T-cell (primary cell): Measurements from ENCODE around the gene RPTOR. TPM values are rescaled to one million over a fixed set of nuclear protein-coding genes. Genes with fewer than 3 reads are reported as not detected.

ENCODE experiments used
- ATAC-seq, 4 experiments: fragments of 200-7000 bp in 3 of 4; fragments of 150-1000 bp in 1 of 4; cut with Tn5 transposase; replicated peaks in 1 of 4; 1 replicate in 3 of 4; 2 replicates in 1 of 4; pipeline ENCODE4 v1.10.0; 2021; ENCODE audit warnings: moderate library complexity in 3 of 4, mild to moderate bottlenecking in 2 of 4, moderate number of reproducible peaks in 1 of 4
- CTCF ChIA-PET, 2 donors: fragments of 300-600 bp; sonication (Branson Sonifier 250); formaldehyde crosslinking; loops; one replicate each; lab custom pipeline; 2022; ENCODE audit warnings: antibody characterized with exemption in 2 of 2; lab: Charles Lee
- POLR2A ChIA-PET, 2 donors: fragments of 300-600 bp; sonication (Branson Sonifier 250); formaldehyde crosslinking; loops; one replicate each; lab custom pipeline; 2022; ENCODE audit warnings: antibody characterized with exemption in 2 of 2; lab: Charles Lee
- DNase-seq, 35 experiments: peaks; one replicate each; pipeline versions ENCODE4 v3.0.0 to v3.0.0-alpha.2; 2013 to 2023
- H3K27ac ChIP-seq: one replicate; pipeline ENCODE4 v1.5.1; 2013; ENCODE audit warnings: low read length
- H3K27me3 ChIP-seq, 2 experiments: replicated peaks in 1 of 2; 1 replicate in 1 of 2; 2 replicates in 1 of 2; pipeline versions ENCODE4 v1.6.1 to v1.7.0; 2013; ENCODE audit warnings: low read length in 1 of 2, mixed read lengths in 1 of 2; ENCODE audit not compliant: control insufficient read depth in 2 of 2, insufficient read depth in 2 of 2; ENCODE audit errors: extremely low read depth in 1 of 2
- H3K36me3 ChIP-seq, 2 donors: 1 replicate in 1 of 2; 2 replicates in 1 of 2; pipeline versions ENCODE4 v1.6.1 to v1.7.0; 2013; ENCODE audit warnings: low read length in 1 of 2; ENCODE audit not compliant: control insufficient read depth in 2 of 2, insufficient read depth in 1 of 2; ENCODE audit errors: extremely low read depth in 1 of 2
- H3K4me1 ChIP-seq, 2 experiments: 1 replicate in 1 of 2; 2 replicates in 1 of 2; pipeline versions ENCODE4 v1.6.1 to v1.7.0; 2013; ENCODE audit warnings: low read length in 2 of 2, mixed read lengths in 1 of 2; ENCODE audit not compliant: insufficient read depth in 2 of 2, control insufficient read depth in 1 of 2; ENCODE audit errors: extremely low read depth in 1 of 2
- H3K4me3 ChIP-seq, 2 donors: 1 replicate in 1 of 2; 2 replicates in 1 of 2; pipeline versions ENCODE4 v1.5.1 to v1.7.0; 2013; ENCODE audit warnings: mild to moderate bottlenecking in 2 of 2, low read length in 1 of 2, moderate library complexity in 1 of 2; ENCODE audit not compliant: control insufficient read depth in 1 of 2; ENCODE audit errors: extremely low read depth in 1 of 2
- H3K9me3 ChIP-seq: 2 replicates; pipeline ENCODE4 v1.7.0; 2013
- H3K27ac Mint-ChIP-seq, 2 donors: one replicate each; pipeline ENCODE4 v1.8.0; 2020 to 2021; ENCODE audit warnings: mild to moderate bottlenecking in 2 of 2, mixed read lengths in 2 of 2
- H3K27me3 Mint-ChIP-seq, 2 donors: one replicate each; pipeline ENCODE4 v1.8.0; 2021 to 2022; ENCODE audit warnings: mixed read lengths in 2 of 2
- H3K36me3 Mint-ChIP-seq: one replicate; pipeline ENCODE4 v1.8.0; 2021; ENCODE audit warnings: mixed read lengths
- H3K4me1 Mint-ChIP-seq, 3 donors: one replicate each; pipeline ENCODE4 v1.8.0; 2020 to 2022; ENCODE audit warnings: mixed read lengths in 3 of 3, mild to moderate bottlenecking in 1 of 3
- H3K4me3 Mint-ChIP-seq, 3 donors: one replicate each; pipeline ENCODE4 v1.8.0; 2020 to 2022; ENCODE audit warnings: mild to moderate bottlenecking in 3 of 3, mixed read lengths in 3 of 3, moderate library complexity in 3 of 3
- H3K9me3 Mint-ChIP-seq, 3 donors: one replicate each; pipeline ENCODE4 v1.8.0; 2020 to 2022; ENCODE audit warnings: mixed read lengths in 3 of 3
- whole genome bisulfite sequencing: methylation state at CpG from one replicate; pipeline ENCODE4 v1.1.5; 2013; ENCODE audit warnings: missing lambda C conversion rate; ENCODE audit not compliant: insufficient coverage; 5-methylcytosine and 5-hydroxymethylcytosine counted together
- total RNA-seq, 35 experiments: library from RNA in 6 of 35; stranded (reverse) in 6 of 35; fragments of 120-200 nt in 1 of 35; gene quantifications; one replicate each; pipeline versions ENCODE4 v1.2.1 to v1.2.4 and lab custom pipeline; 2013 to 2026

The RPTOR gene
- total RNA-seq, 5 donors from 2014 or later (not counting 1 experiment from before 2014, with no cell fraction given): 59.4 to 76.8 (median 71.4) TPM

- 85% methylated on average over 3 of the region's 12 CpGs for WGBS
- Histone ChIP-seq H3K27me3 (no peaks in the 10 kb centered on the region), H3K4me1 (peaks cover 17 to 32% of the 10 kb centered on the region in 2 experiments), H3K9me3 (no peaks in the 10 kb centered on the region), H3K4me3 (no peak overlapping the region), H3K27ac (no peak overlapping the region), H3K36me3 (peaks cover 8 to 13% of the 10 kb centered on the region in 2 donors)
- no peaks in the 10 kb centered on the region for H3K27me3 Mint-ChIP-seq
- no peak overlapping the region for H3K4me3 Mint-ChIP-seq
- no peaks in the 10 kb centered on the region for H3K9me3 Mint-ChIP-seq
- no peak overlapping the region for H3K27ac Mint-ChIP-seq
- ATAC-seq (no peak), DNase-seq (no peak)
- peaks cover 21 to 46% (median 27%) of the 10 kb centered on the region in 3 donors for H3K4me1 Mint-ChIP-seq
- ChIA-PET CTCF (no interaction called here), POLR2A (no interaction called here)
- H3K36me3 Mint-ChIP-seq: no peaks in the 10 kb centered on the region
Measured at GRCh38 chr17:80936723-80937122, 392.1 kb downstream of the RPTOR start.

- H3K27me3 ChIP-seq: no peaks in the 10 kb centered on the region
- H3K4me1 ChIP-seq: peaks cover 17 to 32% of the 10 kb centered on the region in 2 experiments
- no peak overlapping the region for H3K4me3 ChIP-seq
- Mint-ChIP-seq H3K27ac (peak overlapping the region; percentile 85 to 88), H3K9me3 (no peaks in the 10 kb centered on the region), H3K4me3 (peak overlapping the region in 2 of 3 donors; percentile 55 to 71), H3K36me3 (peaks cover 3% of the 10 kb centered on the region), H3K27me3 (no peaks in the 10 kb centered on the region), H3K4me1 (peaks cover 21 to 46% (median 27%) of the 10 kb centered on the region in 3 donors)
- 84% methylated on average over 24 of the region's 28 CpGs for WGBS
- POLR2A ChIA-PET: no interaction called here
- DNase-seq (no peak), ATAC-seq (peak in 3 of 4 experiments; percentile 8 to 13 (median 11))
- H3K9me3 ChIP-seq: no peaks in the 10 kb centered on the region
- peaks cover 13 to 22% of the 10 kb centered on the region in 2 donors for H3K36me3 ChIP-seq
- CTCF ChIA-PET: no interaction called here
- no peak overlapping the region for H3K27ac ChIP-seq
Measured at GRCh38 chr17:80937462-80938381, 393.1 kb downstream of the RPTOR start.

GRCh38 chr17:80938556-80938955, 393.9 kb downstream of the RPTOR start:
- peak overlapping the region; percentile 21 for H3K27ac ChIP-seq
- H3K4me1 ChIP-seq: peaks cover 17 to 32% of the 10 kb centered on the region in 2 experiments
- 13% methylated on average over 11 of the region's 12 CpGs for WGBS
- ChIA-PET CTCF (no interaction called here), POLR2A (no interaction called here)
- ATAC-seq (peak; percentile 86 to 97 (median 92)), DNase-seq (peak in 33 of 35 experiments; percentile 19 to 77 (median 48))
- Mint-ChIP-seq H3K27me3 (no peaks in the 10 kb centered on the region), H3K4me1 (peaks cover 21 to 46% (median 27%) of the 10 kb centered on the region in 3 donors), H3K36me3 (peaks cover 3% of the 10 kb centered on the region), H3K4me3 (peak overlapping the region; percentile 55 to 71 (median 61)), H3K27ac (peak overlapping the region; percentile 85 to 88), H3K9me3 (no peaks in the 10 kb centered on the region)
- H3K36me3 ChIP-seq: peaks cover 16 to 28% of the 10 kb centered on the region in 2 donors
- H3K4me3 ChIP-seq: peak overlapping the region in 1 of 2 donors; percentile 1
- H3K9me3 ChIP-seq: no peaks in the 10 kb centered on the region
- no peaks in the 10 kb centered on the region for H3K27me3 ChIP-seq

DNA sequence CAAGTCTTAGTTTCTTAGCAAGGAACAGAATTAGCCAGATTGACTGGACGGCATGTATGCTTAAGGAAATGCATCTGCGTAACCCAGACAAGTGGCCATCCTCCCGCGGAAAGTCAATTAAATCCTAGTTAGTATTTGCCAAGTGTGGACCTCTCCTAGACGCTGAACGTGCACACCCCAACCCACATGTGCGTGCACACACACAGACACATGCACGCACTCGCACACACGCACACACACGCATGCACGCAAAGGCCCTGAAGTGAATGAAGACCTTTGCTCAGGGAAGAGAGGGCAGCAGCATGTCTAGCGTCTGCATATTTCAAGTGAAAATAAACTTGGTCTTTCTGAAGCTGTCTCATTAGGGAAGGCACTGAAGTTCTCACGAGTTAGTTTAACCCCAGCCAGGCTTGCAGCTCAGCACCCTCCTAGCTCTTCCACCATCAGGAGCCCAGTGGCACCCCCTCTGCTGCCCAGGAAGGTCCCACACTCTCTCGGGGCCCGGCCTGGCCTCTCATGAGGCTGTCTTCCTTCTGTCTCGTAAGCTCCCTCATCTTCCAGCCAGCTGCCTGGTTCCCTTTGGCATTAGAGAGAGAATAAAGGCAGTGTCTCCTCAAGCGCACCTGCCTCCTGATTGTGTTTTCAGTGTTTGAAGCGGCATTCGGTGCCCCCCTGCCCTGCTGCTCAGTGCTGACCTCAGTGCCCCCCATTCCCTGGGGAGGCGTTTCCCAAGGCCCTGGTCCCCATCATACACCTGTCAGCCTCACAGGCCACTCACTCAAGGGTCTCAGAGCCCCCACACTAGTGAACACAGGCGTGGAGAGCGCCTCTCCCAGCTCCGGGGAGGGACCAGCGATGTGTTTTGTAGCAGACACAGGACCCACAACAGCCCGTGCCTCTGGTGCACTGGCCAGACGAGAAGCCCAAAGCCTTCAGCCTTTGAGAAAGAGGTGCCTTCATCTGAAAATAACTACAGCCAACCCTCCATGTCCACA, 394.8 kb downstream of the RPTOR start:
- H3K4me3 Mint-ChIP-seq: peak overlapping the region; percentile 13 to 71 (median 14)
- Histone ChIP-seq H3K27ac (no peak overlapping the region), H3K4me3 (peak overlapping the region in 1 of 2 donors; percentile 1), H3K9me3 (no peaks in the 10 kb centered on the region), H3K4me1 (peaks cover 17 to 32% of the 10 kb centered on the region in 2 experiments), H3K27me3 (no peaks in the 10 kb centered on the region), H3K36me3 (peaks cover 16 to 35% of the 10 kb centered on the region in 2 donors)
- ChIA-PET CTCF (no interaction called here), POLR2A (no interaction called here)
- H3K27ac Mint-ChIP-seq: peak overlapping the region; percentile 24 to 88
- H3K36me3 Mint-ChIP-seq: peaks cover 8% of the 10 kb centered on the region
- WGBS: 97% methylated on average over 17 of the region's 27 CpGs
- no peaks in the 10 kb centered on the region for H3K27me3 Mint-ChIP-seq
- peaks cover 21 to 46% (median 27%) of the 10 kb centered on the region in 3 donors for H3K4me1 Mint-ChIP-seq
- ATAC-seq (no peak), DNase-seq (no peak)
- H3K9me3 Mint-ChIP-seq: no peaks in the 10 kb centered on the region

DNA sequence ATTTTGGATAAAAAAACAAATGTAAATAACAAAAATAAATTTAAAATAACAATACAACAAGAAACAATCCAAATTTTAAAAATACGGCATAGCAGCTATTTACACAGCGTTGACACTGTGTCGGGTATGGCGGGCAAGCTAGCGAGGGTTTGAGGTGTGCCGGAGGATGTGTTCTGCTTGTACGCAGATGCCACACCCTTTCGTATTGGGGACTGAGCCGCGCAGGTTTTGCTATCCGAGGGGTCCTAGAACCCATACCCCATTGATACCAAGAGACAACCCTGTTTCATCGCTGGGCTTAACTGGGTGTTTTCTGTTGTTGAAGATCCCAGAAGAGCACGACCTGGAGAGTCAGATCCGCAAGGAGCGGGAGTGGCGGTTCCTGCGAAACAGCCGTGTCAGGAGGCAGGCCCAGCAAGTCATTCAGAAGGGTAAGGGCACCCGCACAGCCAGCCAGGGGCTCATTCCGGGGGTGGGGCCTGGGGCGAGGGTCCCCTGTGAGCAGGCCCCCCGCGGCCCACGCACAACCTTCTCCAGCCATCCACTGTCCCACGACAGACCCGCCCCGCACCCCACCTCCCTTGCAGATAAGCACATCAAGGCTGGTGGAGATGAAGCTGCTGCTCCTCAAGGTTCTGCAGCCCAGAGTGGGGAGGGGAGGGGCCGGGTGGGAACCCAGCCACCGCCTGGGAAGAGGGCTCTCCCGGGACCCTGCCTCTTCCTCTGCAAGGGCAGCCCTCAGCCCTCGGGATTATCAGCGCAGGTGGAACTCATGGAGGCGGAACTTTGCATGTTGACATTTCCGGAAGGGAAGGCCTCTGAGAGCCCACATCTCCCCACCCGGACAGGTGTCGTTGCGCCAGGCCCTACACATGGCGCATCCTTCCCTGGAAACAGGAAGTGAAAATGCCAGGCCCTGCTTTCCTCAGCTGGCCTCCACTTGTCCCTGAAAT, 395.8 kb downstream of the RPTOR start:
- Histone ChIP-seq H3K27ac (no peak overlapping the region), H3K27me3 (no peaks in the 10 kb centered on the region), H3K9me3 (no peaks in the 10 kb centered on the region), H3K36me3 (peaks cover 18 to 35% of the 10 kb centered on the region in 2 donors), H3K4me3 (no peak overlapping the region), H3K4me1 (peaks cover 17 to 32% of the 10 kb centered on the region in 2 experiments)
- ChIA-PET CTCF (no interaction called here), POLR2A (no interaction called here)
- no peaks in the 10 kb centered on the region for H3K27me3 Mint-ChIP-seq
- no peak overlapping the region for H3K4me3 Mint-ChIP-seq
- WGBS: 97% methylated on average over 18 of the region's 38 CpGs
- H3K9me3 Mint-ChIP-seq: no peaks in the 10 kb centered on the region
- ATAC-seq (no peak), DNase-seq (no peak)
- H3K4me1 Mint-ChIP-seq: peaks cover 21 to 43% (median 27%) of the 10 kb centered on the region in 3 donors
- no peak overlapping the region for H3K27ac Mint-ChIP-seq
- H3K36me3 Mint-ChIP-seq: peaks cover 9% of the 10 kb centered on the region
